ENCODE results near the gene NOP10. TPM values are rescaled to one million over a fixed set of nuclear protein-coding genes. Genes with fewer than 3 reads are reported as not detected.

Gene NOP10
- total RNA-seq, 1 donor from 2014 or later: 277 TPM

- no peak for DNase-seq (ENCODE audit: low read depth, low spot score)
Measured at GRCh38 chr15:34332553-34333120, 10.3 kb downstream of the NOP10 start.

- no peak for DNase-seq (ENCODE audit: low read depth, low spot score)
Measured at GRCh38 chr15:34331809-34332208, 11.1 kb downstream of the NOP10 start.

- DNase-seq (ENCODE audit: low read depth, low spot score): no peak
Measured at GRCh38 chr15:34330279-34330678, 12.7 kb downstream of the NOP10 start.

- DNase-seq (ENCODE audit: low read depth, low spot score): no peak
Measured at GRCh38 chr15:34329006-34329405, 13.9 kb downstream of the NOP10 start.

- DNase-seq (ENCODE audit: low read depth, low spot score): no peak
Measured at GRCh38 chr15:34327906-34328305, 15.0 kb downstream of the NOP10 start.

- no peak for DNase-seq (ENCODE audit: low read depth, low spot score)
Measured at GRCh38 chr15:34325368-34325767, 17.6 kb downstream of the NOP10 start.

- DNase-seq (ENCODE audit: low read depth, low spot score): no peak
Measured at GRCh38 chr15:34324933-34325332, 18.0 kb downstream of the NOP10 start.

GRCh38 chr15:34323217-34323616 is 19.7 kb downstream of the NOP10 start:
- DNase-seq (ENCODE audit: low read depth, low spot score): no peak

- no peak for DNase-seq (ENCODE audit: low read depth, low spot score)
Measured at GRCh38 chr15:34318277-34319079, 24.5 kb downstream of the NOP10 start.

- DNase-seq (ENCODE audit: low read depth, low spot score): no peak
Measured at GRCh38 chr15:34314491-34315490, 28.1 kb downstream of the NOP10 start.

- no peak for DNase-seq (ENCODE audit: low read depth, low spot score)
Measured at GRCh38 chr15:34311563-34311962, 31.4 kb downstream of the NOP10 start.

- no peak for DNase-seq (ENCODE audit: low read depth, low spot score)
Measured at GRCh38 chr15:34304613-34305012, 38.3 kb downstream of the NOP10 start.

GRCh38 chr15:34301058-34301457 is 41.9 kb downstream of the NOP10 start:
- DNase-seq (ENCODE audit: low read depth, low spot score): no peak

- DNase-seq (ENCODE audit: low read depth, low spot score): no peak
Measured at GRCh38 chr15:34297059-34297458, 45.9 kb downstream of the NOP10 start.

GRCh38 chr15:34292621-34293020 is 50.3 kb downstream of the NOP10 start:
- DNase-seq (ENCODE audit: low read depth, low spot score): no peak

Other genes with a start within 250 kb of the NOP10 start
- 43.2 and 48.2 TPM in 2 replicates for gene EMC7, start 241.3 kb downstream of the NOP10 start, total RNA-seq
- 1.1 and 1.7 TPM in 2 replicates for gene PGBD4, start 241.1 kb downstream of the NOP10 start, total RNA-seq
- gene KATNBL1, start 133.0 kb downstream of the NOP10 start, total RNA-seq: 42.3 and 61.0 TPM in 2 replicates
- 215 and 255 TPM in 2 replicates for gene EMC4, start 118.1 kb downstream of the NOP10 start, total RNA-seq
- 20.3 and 23.7 TPM in 2 replicates for gene SLC12A6, start 5.4 kb downstream of the NOP10 start, total RNA-seq
- gene NUTM1, start 179 bp upstream of the NOP10 start, total RNA-seq: not detected in 2 replicates
- gene LPCAT4, start 24.1 kb upstream of the NOP10 start, total RNA-seq: 6.7 and 9.3 TPM in 2 replicates
- 6.5 and 12.5 TPM in 2 replicates for gene GOLGA8A, start 94.7 kb upstream of the NOP10 start, total RNA-seq
- 11.2 and 14.6 TPM in 2 replicates for gene GOLGA8B, start 240.5 kb upstream of the NOP10 start, total RNA-seq

Data from pulmonary artery endothelial cell (primary cell).